ENCODE measurements around the gene RAPGEF3.

RAPGEF3 gene

DNA sequence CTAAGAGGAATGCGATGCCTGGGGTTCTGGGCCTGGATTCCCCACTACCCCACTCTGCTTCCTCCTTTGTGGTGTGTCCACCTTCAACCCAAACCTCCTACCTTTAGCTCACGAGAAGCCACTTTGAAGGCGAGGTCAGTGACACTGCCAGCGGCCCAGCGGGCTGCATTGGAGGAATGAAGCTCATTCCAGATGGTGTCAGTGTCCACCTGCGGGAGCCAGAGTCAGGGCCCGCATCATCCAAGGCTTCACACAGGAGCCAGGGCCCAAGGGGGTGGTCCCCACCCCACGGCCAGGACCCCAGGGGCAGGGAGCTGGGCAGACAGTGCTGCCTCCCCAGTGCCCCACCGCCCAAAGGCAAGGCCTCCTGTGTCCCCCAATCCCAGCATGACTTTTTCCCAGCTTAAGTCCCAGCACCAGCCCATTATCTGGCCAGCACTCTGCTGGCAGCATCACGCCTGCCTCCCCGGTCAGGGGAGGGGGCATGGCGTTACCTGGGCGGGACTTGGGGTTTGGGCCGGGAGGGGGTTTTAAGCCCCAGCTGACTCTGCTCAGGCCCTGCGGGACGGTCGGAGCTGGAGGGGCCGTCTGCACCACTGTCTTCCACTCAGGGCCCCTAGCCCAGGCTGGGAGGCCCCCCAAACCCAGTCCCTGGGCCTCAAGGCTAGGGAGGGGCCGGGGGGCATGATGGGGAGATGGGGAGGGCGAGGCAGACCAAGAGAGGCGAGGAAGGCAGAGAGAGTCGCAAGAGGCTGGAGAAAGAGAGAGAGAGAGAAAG lies 31.2 kb upstream of the RAPGEF3 start:
- no peak for DNase-seq

DNA sequence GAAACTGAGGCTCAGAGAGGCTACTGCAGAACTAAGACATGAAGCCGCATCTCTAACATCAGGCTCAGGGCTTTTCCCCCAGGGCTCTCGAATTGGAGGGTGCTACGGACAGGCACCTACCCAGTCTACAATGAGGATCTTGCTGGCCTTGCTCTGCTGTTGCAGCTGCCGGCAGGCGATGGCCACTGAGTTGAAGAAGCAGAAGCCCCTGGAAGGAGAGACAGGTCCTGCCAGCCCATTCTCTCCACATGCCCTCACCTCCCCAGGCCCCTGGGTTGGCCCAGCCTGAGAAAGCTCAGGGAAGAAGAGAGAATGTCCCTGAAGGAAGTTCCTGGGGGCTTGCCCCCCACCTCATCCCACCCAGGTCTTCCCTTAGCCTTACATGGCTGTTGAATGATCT lies 30.5 kb upstream of the RAPGEF3 start:
- DNase-seq, result no peak

DNA sequence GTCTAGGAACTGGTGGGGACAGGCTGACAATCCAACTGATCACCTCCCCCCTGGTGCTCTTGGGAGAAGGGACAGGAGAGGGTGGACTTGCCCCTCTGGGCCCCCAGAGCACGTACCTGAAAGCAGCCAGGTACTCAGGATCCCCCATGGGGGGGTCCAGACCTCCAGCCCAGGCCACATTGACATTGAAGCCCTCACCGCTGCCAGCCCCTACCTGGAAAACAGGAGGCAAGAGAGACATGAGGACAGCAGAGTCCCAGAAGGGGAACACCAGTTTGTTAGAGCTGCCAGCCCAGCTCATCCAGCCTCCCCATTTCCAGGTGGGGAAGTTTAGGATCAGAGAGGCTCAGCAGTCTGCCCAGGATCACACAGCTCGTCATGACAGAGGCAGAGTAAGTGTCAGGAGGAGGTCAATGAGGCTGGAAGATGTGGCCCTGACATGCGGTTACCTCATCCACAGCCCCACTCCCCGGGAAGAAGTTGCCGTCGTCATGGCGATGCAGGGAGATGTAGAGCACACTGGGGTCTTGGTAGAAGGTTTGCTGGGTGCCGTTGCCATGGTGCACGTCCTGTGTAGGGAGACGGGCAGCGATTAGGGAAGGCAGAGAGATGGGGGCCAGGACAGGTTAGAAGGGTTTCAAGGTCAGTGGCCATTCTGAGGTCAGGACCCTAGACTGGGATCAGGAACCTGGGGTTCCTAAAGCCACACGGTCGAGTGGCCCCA lies 29.1 kb upstream of the RAPGEF3 start:
- no peak for DNase-seq

DNA sequence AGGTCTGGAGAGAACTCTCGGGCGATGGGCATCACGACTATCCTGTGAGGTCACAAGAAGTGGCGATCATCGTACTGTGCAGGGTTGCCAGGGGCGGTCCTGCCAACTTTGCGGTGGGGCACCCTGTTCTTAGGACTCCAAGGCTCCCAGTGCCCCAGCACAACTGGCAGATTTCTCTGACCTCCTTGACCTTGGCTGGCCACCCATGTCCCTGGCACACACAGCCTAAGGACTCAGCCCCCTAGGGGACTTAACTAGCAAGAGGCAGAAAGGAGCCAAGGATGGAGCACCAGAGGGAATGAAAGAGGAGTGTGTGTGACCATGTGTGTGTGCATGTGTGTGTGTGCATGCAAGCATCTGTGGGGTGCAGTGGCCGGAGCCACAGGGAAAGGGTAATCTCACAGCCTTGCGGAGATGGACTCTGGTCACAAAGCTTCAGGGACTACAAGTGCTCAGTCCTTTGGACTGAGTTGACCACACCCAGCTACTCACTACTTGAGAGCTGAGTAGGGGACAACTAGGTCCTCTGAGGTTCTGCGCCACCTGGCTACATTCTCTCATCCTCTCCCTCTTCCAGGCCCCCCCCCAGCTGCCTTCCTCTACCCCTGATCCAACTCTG lies 28.1 kb upstream of the RAPGEF3 start:
- no peak for DNase-seq

DNA sequence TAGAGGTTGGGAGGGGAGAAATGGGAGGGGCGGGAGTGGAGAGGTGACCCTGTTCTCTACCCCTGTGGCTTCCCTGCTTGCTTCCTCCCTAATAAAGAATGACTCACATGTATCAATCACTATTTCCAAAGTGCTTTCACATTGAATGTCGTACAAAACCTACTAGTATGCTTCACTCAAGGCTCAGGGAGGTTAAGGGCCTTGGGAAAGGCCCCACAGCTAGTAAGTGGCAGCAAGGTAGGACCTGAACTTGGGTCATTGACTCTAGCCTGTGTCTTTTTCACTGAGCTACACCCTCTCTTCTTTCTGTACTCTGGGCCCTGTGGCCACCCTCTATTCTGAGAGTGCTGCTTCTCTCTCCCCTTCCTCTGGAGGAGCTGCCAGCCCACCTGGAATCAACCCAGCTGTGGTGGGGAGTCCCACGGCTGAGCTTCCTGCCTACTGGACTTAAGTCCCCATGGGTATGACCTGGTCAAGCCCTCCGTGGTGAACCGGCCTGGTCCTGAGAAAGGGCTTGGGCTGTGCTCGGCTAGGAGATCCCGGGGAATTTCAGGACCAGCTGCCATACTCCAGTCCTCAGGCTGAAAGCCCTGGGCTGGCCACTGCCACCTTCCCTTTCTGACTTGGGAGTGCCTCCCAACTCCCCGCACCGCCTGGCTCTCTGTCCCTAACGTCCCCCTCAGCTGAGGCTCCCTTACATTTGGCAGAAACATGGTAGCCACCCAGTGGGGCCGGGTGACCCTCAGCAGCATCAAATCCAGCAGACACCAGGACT lies 27.4 kb upstream of the RAPGEF3 start:
- DNase-seq, result no peak

DNA sequence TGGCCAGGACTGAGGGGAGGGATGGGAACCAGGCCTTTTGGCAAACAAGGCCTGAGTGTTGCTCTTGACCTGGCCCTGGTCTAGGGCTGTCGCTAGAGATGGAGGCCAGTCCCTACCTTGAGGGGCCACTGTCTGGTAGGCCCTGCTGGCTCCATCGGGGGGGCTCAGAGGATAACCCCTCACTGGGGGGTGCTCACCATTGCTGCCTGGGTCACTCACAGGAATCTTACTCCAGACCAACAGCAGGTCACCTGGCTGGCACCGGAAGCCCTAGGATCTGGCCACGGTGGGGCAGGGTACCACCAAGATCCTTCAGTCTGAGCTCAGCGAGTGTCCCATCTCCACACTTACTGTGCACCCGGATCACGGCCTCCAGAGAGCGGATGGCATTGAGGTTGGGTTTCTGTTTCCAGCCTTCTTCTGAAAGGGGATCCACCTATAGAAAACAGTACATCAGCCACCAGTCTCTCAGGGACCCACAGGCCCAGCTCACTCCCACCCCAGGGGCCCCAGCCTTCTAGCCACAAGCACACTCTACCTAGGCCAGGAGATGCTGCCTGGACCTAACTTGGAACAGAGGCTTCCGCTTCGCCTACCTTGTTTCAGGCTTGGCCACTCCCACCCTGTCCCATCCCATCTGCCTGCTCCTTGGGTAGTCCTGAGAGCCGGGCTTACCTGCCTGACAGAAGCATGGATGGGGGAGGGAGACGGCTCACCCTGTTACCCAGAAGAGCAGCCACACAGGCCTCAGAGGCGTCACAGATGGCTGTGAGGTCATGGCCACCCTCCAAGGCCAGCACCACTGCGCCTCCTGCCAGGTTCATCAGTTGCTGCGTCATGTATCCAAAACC lies 26.6 kb upstream of the RAPGEF3 start:
- DNase-seq, result no peak

DNA sequence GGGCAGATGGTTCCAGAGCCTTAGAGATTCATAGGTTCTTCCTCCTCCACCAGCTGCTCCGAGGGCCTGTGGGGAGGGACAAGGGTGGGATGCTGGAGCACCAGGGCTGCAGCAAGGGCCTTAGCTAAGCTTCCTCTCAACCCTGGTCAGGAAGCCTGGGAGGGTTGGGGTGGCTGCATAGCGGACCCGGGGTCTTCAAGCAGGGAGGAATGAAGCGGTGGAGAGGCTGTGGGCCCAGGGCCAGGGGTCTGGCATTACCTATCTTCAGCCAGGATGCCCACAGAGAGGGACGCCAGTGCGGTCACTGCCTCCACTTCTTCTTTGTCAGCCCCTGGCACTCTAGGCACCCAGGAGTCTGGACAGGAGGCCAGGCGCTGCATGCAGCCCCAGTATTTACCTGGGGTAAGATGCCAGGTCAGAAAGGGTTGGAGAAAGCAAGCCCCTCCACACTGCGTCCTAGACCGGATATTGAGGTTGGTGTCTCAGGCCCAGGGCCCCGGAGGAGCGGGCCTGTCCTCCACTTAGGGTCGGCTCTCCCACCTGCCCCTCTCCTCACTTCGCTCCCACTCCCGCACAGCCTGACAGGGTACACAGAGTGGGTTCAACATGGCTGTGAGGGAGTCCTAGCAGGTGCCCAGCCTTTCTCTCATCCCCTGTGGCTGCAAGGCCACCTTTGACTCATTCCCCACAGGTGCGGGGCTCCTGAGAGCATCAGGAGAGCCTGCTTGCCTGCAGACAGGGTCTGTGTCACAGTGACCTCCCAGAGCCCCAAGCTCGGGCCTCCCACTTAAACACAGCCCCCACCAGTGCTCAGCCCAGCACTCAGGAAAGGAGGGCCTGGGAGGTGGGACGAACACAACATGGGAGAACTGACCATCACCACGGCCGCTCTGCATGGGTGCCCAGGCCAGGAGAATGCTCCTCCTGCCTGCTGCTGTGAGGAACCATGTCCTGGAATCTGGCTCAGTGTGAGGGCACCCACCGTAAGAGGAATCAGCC lies 25.4 kb upstream of the RAPGEF3 start:
- DNase-seq, result no peak

DNA sequence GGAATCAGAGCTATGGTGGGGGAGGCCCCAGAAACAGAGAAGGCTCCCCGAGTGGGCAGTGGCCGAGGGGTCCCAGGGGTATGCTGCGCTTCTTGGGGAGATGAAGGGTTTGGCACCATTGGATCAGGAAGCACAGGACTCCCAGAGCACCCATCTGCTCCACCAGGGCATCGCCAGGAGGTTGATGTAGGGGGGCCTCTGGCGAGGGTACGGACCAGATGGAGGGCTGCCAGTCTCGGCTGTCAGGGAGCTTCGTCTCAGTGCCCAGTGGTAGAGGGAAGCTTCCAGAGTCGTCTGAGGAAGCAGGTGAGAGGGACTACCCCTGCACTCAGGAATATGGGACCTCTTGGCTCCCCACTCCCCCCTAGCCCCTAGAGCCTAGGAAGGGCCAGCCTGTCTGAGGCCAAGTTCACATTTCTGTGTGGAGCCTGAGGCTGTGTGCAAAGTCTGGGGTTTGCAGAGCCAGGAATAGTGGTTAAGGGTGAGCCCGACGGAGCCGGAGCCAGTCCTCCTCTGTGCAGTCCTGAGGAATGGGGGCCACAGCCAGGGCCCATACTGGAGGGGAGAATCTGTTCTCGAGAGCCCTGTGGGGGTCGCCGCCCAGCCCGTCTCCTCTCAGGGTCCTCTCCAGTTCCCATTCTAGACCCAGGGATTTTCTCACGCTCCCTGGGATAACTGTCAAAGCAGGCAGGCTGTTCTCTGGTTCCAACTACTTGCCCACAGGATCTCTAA lies 24.5 kb upstream of the RAPGEF3 start:
- no peak for DNase-seq

DNA sequence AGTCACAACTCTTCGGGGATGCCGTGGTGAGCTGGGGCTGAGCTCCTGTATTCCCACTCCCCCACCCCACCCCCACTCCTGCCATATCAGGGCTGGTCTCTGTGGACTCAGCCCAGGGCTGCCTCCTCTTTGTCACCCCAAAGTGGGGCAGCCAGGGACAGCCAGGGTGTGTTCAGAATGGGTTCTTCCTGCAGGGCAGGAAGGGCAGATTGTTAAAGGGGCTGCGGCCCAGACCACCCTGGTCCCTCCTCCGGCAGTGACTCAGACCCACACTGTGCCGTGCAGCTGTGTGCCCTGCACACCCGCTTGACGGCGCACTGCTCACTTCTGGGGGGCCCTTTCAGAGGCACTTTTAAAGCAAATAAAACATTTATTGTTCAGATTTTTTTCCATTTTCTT lies 23.7 kb upstream of the RAPGEF3 start:
- no peak for DNase-seq

DNA sequence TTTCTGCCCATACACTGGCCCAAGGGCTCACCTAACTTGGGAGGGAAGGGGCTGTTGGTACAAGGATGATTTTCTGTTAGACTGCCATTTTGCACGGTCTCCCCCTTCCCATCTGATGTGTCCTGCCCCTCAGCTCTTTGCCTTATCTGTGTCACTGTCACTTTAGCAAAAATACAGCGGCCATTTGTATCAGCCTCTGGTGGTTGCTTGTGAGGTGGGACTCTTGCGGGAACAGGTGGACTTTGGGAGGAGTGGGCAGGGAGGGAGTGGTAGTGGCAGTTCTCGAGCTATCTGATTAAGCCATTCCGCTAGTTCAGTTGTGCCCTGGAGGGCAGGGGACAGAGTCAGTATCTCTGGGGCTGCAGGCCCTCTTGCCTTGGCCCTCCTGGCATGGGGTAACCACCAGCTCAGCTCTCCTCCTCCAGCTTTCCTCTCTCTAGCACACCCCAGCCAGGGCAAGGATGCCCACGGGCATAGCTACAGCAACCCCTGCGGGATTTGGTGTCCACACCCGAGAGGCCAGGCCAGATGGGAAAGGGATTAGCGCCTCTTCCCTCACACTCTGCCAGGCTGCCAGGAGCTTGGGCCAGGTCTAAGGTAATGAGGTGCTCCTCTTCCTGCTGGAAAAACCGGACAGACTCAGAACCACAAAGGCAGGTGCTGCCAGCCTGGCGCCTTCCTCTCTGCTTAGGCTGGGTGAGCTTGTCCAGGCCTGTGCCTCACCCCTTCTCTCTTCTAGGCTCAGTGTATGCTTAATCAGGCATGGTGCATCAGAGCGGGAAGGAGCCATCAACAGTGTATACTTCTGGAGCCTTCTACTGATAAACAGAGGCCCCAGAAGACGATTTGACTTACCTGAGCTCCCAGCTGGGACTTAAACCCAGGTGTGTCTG lies 23.0 kb upstream of the RAPGEF3 start:
- DNase-seq, result no peak

DNA sequence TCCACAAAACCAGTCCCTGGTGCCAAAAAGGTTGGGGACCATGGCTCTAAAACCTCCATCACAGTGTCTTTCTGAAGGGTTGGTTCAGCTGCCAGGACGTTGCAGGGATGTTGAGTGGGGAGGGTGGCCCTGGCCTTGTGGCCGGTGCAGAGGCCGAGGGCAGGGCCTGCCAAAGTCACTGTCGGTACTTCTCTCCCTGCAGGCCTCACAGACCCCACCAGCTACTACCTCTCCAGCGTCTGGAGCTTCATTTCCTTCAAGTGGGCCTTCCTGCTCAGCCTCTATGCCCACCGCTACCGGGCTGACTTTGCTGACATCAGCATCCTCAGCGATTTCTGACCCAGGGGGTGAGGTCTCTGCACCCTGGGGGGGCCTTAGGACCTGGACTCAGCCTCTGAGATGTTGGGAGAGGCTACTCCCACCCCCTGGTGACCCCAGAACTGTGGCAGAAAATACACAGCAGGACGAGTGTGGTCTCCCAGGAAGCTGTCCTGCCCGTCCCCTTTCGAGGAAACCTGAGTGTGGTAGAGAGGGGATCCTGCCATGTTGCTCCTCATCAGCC lies 21.3 kb upstream of the RAPGEF3 start:
- no peak for DNase-seq

DNA sequence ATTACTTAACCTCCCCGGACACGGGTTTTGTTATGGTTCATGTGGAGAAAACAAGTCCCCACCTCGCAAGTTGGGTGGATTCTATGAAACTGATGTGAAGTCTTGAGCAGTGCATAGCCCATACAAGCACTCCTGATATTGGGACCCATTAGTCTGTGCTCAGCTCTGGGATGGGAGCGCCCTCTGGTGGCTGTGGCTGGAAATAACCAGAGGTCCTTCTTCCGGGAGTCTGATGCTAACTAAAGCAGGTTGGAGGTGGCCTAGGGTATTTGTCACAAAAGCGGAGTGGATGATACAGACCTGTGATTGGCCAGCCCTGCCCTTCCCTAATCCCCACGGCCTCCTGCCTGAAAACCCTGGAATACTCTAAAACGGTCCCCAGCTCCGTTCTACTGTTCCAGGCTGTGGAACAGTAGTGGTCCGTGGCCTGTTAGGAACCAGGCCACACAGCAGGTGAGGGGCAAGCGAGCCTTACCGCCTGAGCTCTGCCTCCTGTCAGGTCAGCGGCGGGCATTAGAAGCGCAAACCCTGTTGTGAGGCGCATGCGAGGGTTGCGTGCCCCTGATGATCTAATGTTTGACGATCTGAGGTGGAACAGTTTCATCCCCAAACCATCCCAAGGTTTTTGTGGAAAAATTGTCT lies 20.7 kb upstream of the RAPGEF3 start:
- DNase-seq, result peak; percentile 66

DNA sequence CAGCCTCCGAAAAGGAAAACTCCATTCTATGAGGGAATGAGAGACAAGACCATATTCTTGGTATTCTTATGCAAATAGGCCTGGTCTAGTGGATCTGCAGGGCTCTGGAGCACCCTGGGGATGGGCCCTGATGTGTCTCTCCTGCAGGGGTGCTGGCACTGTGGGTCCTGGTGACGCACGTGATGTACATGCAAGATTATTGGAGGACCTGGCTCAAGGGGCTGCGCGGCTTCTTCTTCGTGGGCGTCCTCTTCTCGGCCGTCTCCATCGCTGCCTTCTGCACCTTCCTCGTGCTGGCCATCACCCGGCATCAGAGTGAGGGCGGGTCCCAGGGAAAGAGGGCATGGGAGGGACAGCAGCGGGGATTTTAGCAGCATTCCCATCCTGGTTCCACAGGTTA lies 20.2 kb upstream of the RAPGEF3 start:
- DNase-seq, result no peak

DNA sequence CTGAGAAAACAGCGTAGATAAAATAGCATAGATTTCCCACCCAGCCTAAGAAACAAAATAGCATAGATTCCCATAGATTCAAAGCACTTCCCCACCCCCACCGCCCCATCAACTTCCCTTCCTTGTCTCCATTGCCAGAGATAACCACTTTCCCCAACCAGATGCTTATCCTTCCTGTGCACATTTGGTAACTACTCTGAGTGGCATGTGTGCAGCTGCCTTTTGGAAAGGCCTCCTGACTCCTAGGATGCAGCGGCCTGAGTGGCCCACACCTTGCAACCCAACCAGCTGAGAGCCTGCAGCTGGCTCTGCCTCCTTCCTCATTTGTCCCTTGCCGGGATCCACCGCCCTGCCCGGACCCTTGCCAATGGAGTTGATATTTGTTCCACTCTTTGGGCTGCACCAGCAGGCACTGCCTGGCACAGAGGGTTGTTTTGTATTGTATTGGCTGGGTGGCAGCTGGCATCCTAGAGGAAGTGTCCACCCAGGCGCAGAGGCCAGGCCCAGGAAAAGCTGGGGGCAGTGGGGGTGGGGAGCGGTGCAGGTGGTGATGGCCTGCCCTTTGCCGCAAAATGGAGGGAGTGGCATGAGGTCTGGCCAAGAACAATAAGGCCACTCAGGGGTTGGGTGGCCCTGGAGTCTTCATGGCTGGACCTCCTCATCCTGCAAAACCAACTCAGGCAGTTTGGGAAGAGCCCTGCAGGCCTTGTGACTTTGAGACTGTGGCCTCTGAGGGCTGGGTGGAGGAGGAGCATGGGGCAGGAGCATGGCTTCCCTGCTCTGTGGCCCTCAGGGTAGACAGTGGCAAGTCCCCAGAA lies 19.3 kb upstream of the RAPGEF3 start:
- no peak for DNase-seq

DNA sequence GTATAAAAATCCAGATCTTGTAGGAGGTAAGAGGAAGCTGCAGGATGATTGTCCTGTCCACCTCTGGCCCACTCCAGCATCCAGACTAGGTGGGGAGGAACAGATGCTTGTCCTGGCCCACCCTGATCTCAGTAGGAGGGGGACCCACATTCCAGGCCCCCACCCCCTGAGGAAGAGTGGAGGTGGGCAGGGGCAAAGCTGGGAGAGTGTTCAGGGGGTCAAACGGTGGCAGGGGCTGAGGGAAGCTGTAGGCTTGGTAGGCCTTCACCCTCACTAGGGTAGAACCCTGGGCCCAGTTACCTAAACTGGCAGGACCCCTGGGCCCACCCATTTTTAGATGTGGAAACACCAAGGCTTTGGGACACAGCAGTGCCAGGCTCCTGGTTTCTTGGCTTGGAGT lies 18.5 kb upstream of the RAPGEF3 start:
- DNase-seq, result no peak

DNA sequence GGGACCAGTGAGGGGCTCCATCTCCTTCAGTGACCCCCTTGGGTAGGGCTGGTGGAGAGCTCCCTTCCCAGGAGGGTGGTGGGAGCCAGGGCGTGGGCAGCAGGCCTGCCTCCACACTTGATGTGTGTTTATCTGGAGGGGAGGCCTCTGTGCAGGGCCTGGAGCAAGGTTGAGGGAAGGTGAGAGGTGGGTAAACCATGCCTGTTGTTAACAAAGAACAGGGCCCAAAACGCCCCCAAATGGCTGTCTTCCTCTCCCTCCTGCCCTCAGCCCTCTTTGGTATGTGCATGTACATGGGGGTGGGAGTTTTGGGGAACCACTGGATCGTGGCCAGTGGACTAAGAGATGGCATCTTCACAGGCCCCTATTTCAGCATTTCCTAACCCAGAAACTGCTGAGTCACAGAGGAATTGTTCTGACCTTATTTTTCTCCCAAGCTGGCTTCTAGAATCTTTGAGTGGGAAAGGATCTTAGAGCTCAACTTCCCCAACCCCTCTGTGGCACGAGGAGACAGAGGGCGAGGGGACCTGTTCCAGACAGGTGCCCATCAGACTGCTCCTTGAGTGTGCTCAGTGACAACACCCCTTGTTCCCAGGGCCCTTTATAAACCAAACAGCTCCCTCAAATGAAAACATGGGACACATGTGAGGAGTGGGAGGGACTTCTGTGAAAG lies 17.9 kb upstream of the RAPGEF3 start:
- DNase-seq, result no peak
